Cardiac septum (tissue), 1 donor: Measurements from ENCODE around the gene SGMS1. TPM values are rescaled to one million over a fixed set of nuclear protein-coding genes. Genes with fewer than 3 reads are reported as not detected.
"Not testable (repeated sequence)": the region's sequence is repeated elsewhere in the genome, so short reads cannot be mapped to it uniquely, and the experiment has no call there.

Experiments used
- DNase-seq: peaks from one replicate; pipeline ENCODE4 v3.0.0-alpha.2; 2020; ENCODE audit warnings: low spot score
- intact Hi-C: fragments of 100-400 bp; cut with DNase I; formaldehyde crosslinking; loops from one replicate; pipeline ENCODE4 v1.14.0; 2022
- total RNA-seq: library from RNA; stranded (reverse); fragmentation: NEBNext Ultra II Directional; extraction: Animal tissue kit (Norgen Biotek cat#: 25700); gene quantifications from one replicate; pipeline ENCODE4 v1.2.1, GENCODE V29; 2021
- donor health status: DM: no; HTN: no; CAD: no.

Gene SGMS1
- total RNA-seq, 1 donor from 2014 or later, result 24.3 TPM

GRCh38 chr10:50566150-50566549 is 57.6 kb downstream of the SGMS1 start:
- intact Hi-C loops, result no loop called here

GRCh38 chr10:50565301-50566083 is 58.3 kb downstream of the SGMS1 start:
- no peak for DNase-seq
- intact Hi-C loops, result no loop called here

More at GRCh38 chr10:50566150-50566549, 57.6 kb downstream of the SGMS1 start:
- DNase-seq, result no peak

GRCh38 chr10:50563906-50564305 is 59.9 kb downstream of the SGMS1 start:
- intact Hi-C loops, result no loop called here
- no peak for DNase-seq

- no peak for DNase-seq
- intact Hi-C loops, result no loop called here
Measured at GRCh38 chr10:50561816-50562215, 61.9 kb downstream of the SGMS1 start.

GRCh38 chr10:50561266-50561665 is 62.5 kb downstream of the SGMS1 start:
- no peak for DNase-seq

GRCh38 chr10:50560370-50560769 is 63.4 kb downstream of the SGMS1 start:
- intact Hi-C loops, result no loop called here

More at GRCh38 chr10:50561266-50561665, 62.5 kb downstream of the SGMS1 start:
- intact Hi-C loops, result no loop called here

GRCh38 chr10:50558371-50558770 is 65.4 kb downstream of the SGMS1 start:
- intact Hi-C loops, result loop anchor here (2.0 to 10.0 kb wide), 3 partner anchors 64 to 144 kb away; partner anchors contain the start of gene SGMS1

More at GRCh38 chr10:50560370-50560769, 63.4 kb downstream of the SGMS1 start:
- DNase-seq, result no peak

GRCh38 chr10:50557130-50557682 is 66.5 kb downstream of the SGMS1 start:
- DNase-seq, result no peak
- intact Hi-C loops, result loop anchor here (10.0 kb wide), 2 partner anchors 62 to 142 kb away; no protein-coding TSS in a partner anchor

More at GRCh38 chr10:50558371-50558770, 65.4 kb downstream of the SGMS1 start:
- DNase-seq, result no peak

- intact Hi-C loops, result loop anchor here (10.0 kb wide), 2 partner anchors 62 to 142 kb away; no protein-coding TSS in a partner anchor
- no peak for DNase-seq
Measured at GRCh38 chr10:50556237-50557120, 67.3 kb downstream of the SGMS1 start.

GRCh38 chr10:50554995-50555568 is 68.7 kb downstream of the SGMS1 start:
- DNase-seq, result no peak
- intact Hi-C loops, result loop anchor here (5.0 to 10.0 kb wide), 3 partner anchors 60 to 228 kb away; no protein-coding TSS in a partner anchor

- no peak for DNase-seq
- intact Hi-C loops, result loop anchor here (5.0 to 10.0 kb wide), 3 partner anchors 60 to 227 kb away; no protein-coding TSS in a partner anchor
Measured at GRCh38 chr10:50554376-50554994, 69.3 kb downstream of the SGMS1 start.

GRCh38 chr10:50552771-50553535 is 70.8 kb downstream of the SGMS1 start:
- DNase-seq, result no peak
- intact Hi-C loops, result loop anchor here (5.0 to 10.0 kb wide), 3 partner anchors 58 to 226 kb away; no protein-coding TSS in a partner anchor

- intact Hi-C loops, result loop anchor here (5.0 to 10.0 kb wide), 3 partner anchors 58 to 225 kb away; no protein-coding TSS in a partner anchor
- no peak for DNase-seq
Measured at GRCh38 chr10:50552308-50552707, 71.4 kb downstream of the SGMS1 start.

GRCh38 chr10:50551894-50552293 is 71.9 kb downstream of the SGMS1 start:
- DNase-seq, result no peak
- intact Hi-C loops, result loop anchor here (5.0 to 10.0 kb wide), 3 partner anchors 57 to 225 kb away; no protein-coding TSS in a partner anchor

GRCh38 chr10:50550291-50550839 is 73.4 kb downstream of the SGMS1 start:
- intact Hi-C loops, result loop anchor here (5.0 to 10.0 kb wide), 3 partner anchors 56 to 223 kb away; no protein-coding TSS in a partner anchor
- no peak for DNase-seq

- DNase-seq, intact Hi-C loops: not testable (repeated sequence)
Measured at GRCh38 chr10:50549186-50549585, 74.6 kb downstream of the SGMS1 start.

- DNase-seq, intact Hi-C loops: not testable (repeated sequence)
Measured at GRCh38 chr10:50548481-50548880, 75.3 kb downstream of the SGMS1 start.
